IMR-90 (cell line): Measurements from ENCODE around the gene MBTD1. TPM values are rescaled to one million over a fixed set of nuclear protein-coding genes. Genes with fewer than 3 reads are reported as not detected.

Source experiments
- ATAC-seq: fragments of 200-7000 bp; cut with Tn5 transposase; 2 replicates; pipeline ENCODE4 v1.9.1; 2020; ENCODE audit warnings: low read depth, mild to moderate bottlenecking, moderate library complexity
- BruUV-seq: library from RNA; stranded (reverse); fragments of 400-500 nt; replicated peaks from 2 replicates; lab custom pipeline; 2021; lab: Mats Ljungman, UMichigan
- CTCF ChIA-PET: fragments of 300-600 bp; formaldehyde crosslinking; extraction: SDS; loops from one replicate; lab custom pipeline; 2021; ENCODE audit warnings: antibody characterized with exemption; lab: Yijun Ruan, JAX
- POLR2A ChIA-PET: fragments of 300-600 bp; sonication (Branson Sonifier 250); formaldehyde crosslinking; loops from one replicate; lab custom pipeline; 2022; ENCODE audit warnings: antibody characterized with exemption; ENCODE audit not compliant: unreplicated experiment; lab: Charles Lee
- DNase-seq: peaks from one replicate; pipeline ENCODE4 v3.0.0; 2013
- H2AFZ ChIP-seq: replicated peaks from 2 replicates; pipeline ENCODE3; 2013; ENCODE audit warnings: low read length, mild to moderate bottlenecking; ENCODE audit not compliant: poor library complexity
- H2AK5ac ChIP-seq: 2 replicates; pipeline ENCODE4 v1.6.1; 2013; ENCODE audit warnings: low read depth, low read length, inconsistent platforms
- H2AK9ac ChIP-seq: replicated peaks from 2 replicates; pipeline ENCODE3; 2013; ENCODE audit warnings: mild to moderate bottlenecking, low read depth, low read length, moderate library complexity; ENCODE audit not compliant: poor library complexity
- H2BK120ac ChIP-seq: 2 replicates; pipeline ENCODE4 v1.6.1; 2013; ENCODE audit warnings: low read depth, low read length, inconsistent platforms
- H2BK15ac ChIP-seq: 3 replicates; pipeline ENCODE4 v1.6.1; 2013; ENCODE audit warnings: low read depth, low read length, inconsistent platforms
- H2BK20ac ChIP-seq: 2 replicates; pipeline ENCODE4 v1.6.1; 2013; ENCODE audit warnings: low read depth, mild to moderate bottlenecking, inconsistent platforms, low read length, moderate library complexity
- H2BK5ac ChIP-seq: 2 replicates; pipeline ENCODE4 v1.6.1; 2013; ENCODE audit warnings: mild to moderate bottlenecking, low read depth, low read length, inconsistent platforms; ENCODE audit not compliant: poor library complexity, severe bottlenecking
- H3K14ac ChIP-seq: replicated peaks from 2 replicates; pipeline ENCODE4 v1.6.1; 2013; ENCODE audit warnings: low read depth, low read length, inconsistent platforms
- H3K18ac ChIP-seq: 2 replicates; pipeline ENCODE4 v1.6.1; 2013; ENCODE audit warnings: low read depth, low read length, control low read depth
- H3K23ac ChIP-seq: 2 replicates; pipeline ENCODE4 v1.6.1; 2013; ENCODE audit warnings: low read depth, low read length, inconsistent platforms
- H3K27ac ChIP-seq: 2 replicates; pipeline ENCODE4 v1.5.1; 2013; ENCODE audit warnings: mild to moderate bottlenecking, control low read depth, low read length; ENCODE audit not compliant: insufficient read depth
- H3K27me3 ChIP-seq: 2 replicates; pipeline ENCODE4 v1.6.1; 2013; ENCODE audit warnings: low read length; ENCODE audit not compliant: control insufficient read depth, insufficient read depth
- H3K36me3 ChIP-seq: 2 replicates; pipeline ENCODE4 v1.6.1; 2013; ENCODE audit warnings: low read length, mixed read lengths; ENCODE audit not compliant: control insufficient read depth, insufficient read depth
- H3K4ac ChIP-seq: 2 replicates; pipeline ENCODE4 v1.6.1; 2013; ENCODE audit warnings: low read depth, low read length, inconsistent platforms
- H3K4me1 ChIP-seq: 2 replicates; pipeline ENCODE4 v1.6.1; 2013; ENCODE audit warnings: low read length, mixed read lengths; ENCODE audit not compliant: control insufficient read depth, insufficient read depth
- H3K4me2 ChIP-seq: 2 replicates; pipeline ENCODE4 v1.6.1; 2013; ENCODE audit warnings: low read depth, mild to moderate bottlenecking, control low read depth, low read length, moderate library complexity
- H3K4me3 ChIP-seq: 2 replicates; pipeline ENCODE4 v1.5.1; 2013; ENCODE audit warnings: low read depth, mild to moderate bottlenecking, control low read depth, low read length, moderate library complexity; ENCODE audit not compliant: insufficient read depth
- H3K56ac ChIP-seq: 2 replicates; pipeline ENCODE4 v1.6.1; 2013; ENCODE audit warnings: low read length, inconsistent platforms; ENCODE audit not compliant: insufficient read depth; ENCODE audit errors: extremely low read depth
- H3K79me1 ChIP-seq, 2 experiments: 2 replicates each; pipeline ENCODE4 v1.6.1; 2013; ENCODE audit warnings: low read length in 2 of 2, inconsistent platforms in 1 of 2, low read depth in 1 of 2
- H3K9ac ChIP-seq: 2 replicates; pipeline ENCODE4 v1.6.1; 2013; ENCODE audit warnings: low read depth, low read length, control low read depth
- H3K9me1 ChIP-seq: 2 replicates; pipeline ENCODE4 v1.6.1; 2013; ENCODE audit warnings: low read length, inconsistent platforms; ENCODE audit not compliant: insufficient read depth
- H3K9me3 ChIP-seq: 2 replicates; pipeline ENCODE4 v1.6.1; 2013; ENCODE audit warnings: low read length; ENCODE audit not compliant: control insufficient read depth, insufficient read depth
- H4K20me1 ChIP-seq: 2 replicates; pipeline ENCODE4 v1.6.1; 2013; ENCODE audit warnings: low read length, inconsistent platforms; ENCODE audit not compliant: insufficient read depth
- H4K5ac ChIP-seq: 2 replicates; pipeline ENCODE4 v1.6.1; 2013; ENCODE audit warnings: mild to moderate bottlenecking, low read depth, low read length, control low read depth
- H4K8ac ChIP-seq, 2 experiments: 2 replicates each; pipeline ENCODE4 v1.6.1; 2013; ENCODE audit warnings: low read depth in 2 of 2, low read length in 2 of 2, control low read depth in 1 of 2, inconsistent platforms in 1 of 2
- H4K91ac ChIP-seq: 2 replicates; pipeline ENCODE4 v1.6.1; 2013; ENCODE audit warnings: low read depth, low read length, inconsistent platforms; ENCODE audit not compliant: insufficient read depth
- RAD21 ChIP-seq: IDR thresholded peaks from 2 replicates; pipeline ENCODE4 v1.6.1; 2012; ENCODE audit warnings: low read length, improper control_type of control experiment
- USF2 ChIP-seq: fragments of 150-350 bp; IDR thresholded peaks from 2 replicates; pipeline ENCODE4 v1.6.1; 2017; ENCODE audit warnings: mild to moderate bottlenecking, antibody characterized with exemption, low read length, low read depth
- WGBS, 2 experiments: methylation state at CpG; one replicate each; pipeline versions ENCODE4 v1.1.5 to v1.1.7; 2013; ENCODE audit warnings: missing lambda C conversion rate in 2 of 2; ENCODE audit not compliant: insufficient read length in 1 of 2; ENCODE audit errors: extremely low coverage in 2 of 2; 5-methylcytosine and 5-hydroxymethylcytosine counted together
- dilution Hi-C: fragments of 300-500 bp; cut with HindIII; formaldehyde crosslinking; loops from one replicate; pipeline ENCODE4 v1.14.3; 2018; ENCODE audit warnings: low sequenced_read_pairs; ENCODE audit not compliant: unreplicated experiment
- in situ Hi-C: fragments of 300-500 bp; cut with MboI; formaldehyde crosslinking; loops from 3 replicates; pipeline ENCODE4 v1.14.3; 2019; ENCODE audit warnings: low sequenced_read_pairs, inconsistent platforms, mixed read lengths
- intact Hi-C: fragments of 100-400 bp; cut with micrococcal nuclease; formaldehyde crosslinking; loops from 2 replicates; pipeline ENCODE4 v1.10.0; 2022
- polyA plus RNA-seq, 3 experiments: library from polyadenylated mRNA; depleted of rRNA; stranded (reverse); fragments of >200 nt; gene quantifications; 2 replicates each; pipeline ENCODE4 v1.2.3, GENCODE V29; 2012; ENCODE audit warnings: low replicate concordance in 1 of 3
- total RNA-seq: library from RNA; depleted of rRNA; stranded (reverse); fragments of >200 nt; gene quantifications from 2 replicates; pipeline ENCODE4 v1.2.3, GENCODE V29; 2012

Gene MBTD1
- total and polyA plus RNA-seq, 2 of the 4 experiments (the other 2 are of a cell fraction) = 3.2 to 5.6 TPM

- Histone ChIP-seq H4K8ac (peak overlapping the region in 1 of 2 experiments; percentile 57; a peak in 1 of 4 replicates), H3K36me3 (peaks cover 1% of the 10 kb centered on the region), H3K4me2 (peak overlapping the region; percentile 93), H3K4me3 (peak overlapping the region; percentile 88), H2BK120ac (no peak overlapping the region), H3K79me1 (peaks cover 25 to 54% of the 10 kb centered on the region in 2 experiments), H3K4ac (no peak overlapping the region), H3K9me3 (no peaks in the 10 kb centered on the region), H3K56ac (no peak overlapping the region), H4K20me1 (peaks cover 35% of the 10 kb centered on the region), H3K9me1 (peaks cover 2% of the 10 kb centered on the region), H4K5ac (no peak overlapping the region), H4K91ac (no peak overlapping the region), H2BK15ac (no peak overlapping the region), H2AK9ac (peak overlapping the region; percentile 97), H3K9ac (peak overlapping the region; percentile 61), H2AK5ac (0 out of 2 replicates have a peak overlapping the region, but pooled peaks have one; percentile 27), H2BK20ac (no peak overlapping the region), H3K23ac (peak overlapping the region; percentile 66), H3K4me1 (no peaks in the 10 kb centered on the region; the same call in 1 of the 2 replicates), H2BK5ac (no peak overlapping the region), H3K18ac (no peak overlapping the region), H3K14ac (peak overlapping the region; percentile 57; the same call in 1 of the 2 replicates), H3K27me3 (no peaks in the 10 kb centered on the region), H2AFZ (peak overlapping the region; percentile 99), H3K27ac (peak overlapping the region; percentile 34)
- BruUV-seq = no TSS peak
- dilution Hi-C loops = no loop called here
- peak; percentile 28; the same call in 1 of the 2 replicates for TF ChIP-seq USF2
- no peak for TF ChIP-seq RAD21
- POLR2A ChIA-PET = no interaction called here
- DNase-seq = no peak
- CTCF ChIA-PET = interaction anchor here (0.7 to 1.1 kb wide), 2 partner anchors 11 to 167 kb away, joined by 3 to 6 read pairs; no protein-coding TSS in a partner anchor
- in situ Hi-C loops = no loop called here
- no peak for ATAC-seq
- 6% methylated on average over 28 of the region's 42 CpGs; no CpG with 5 or more reads in 1 of the 2 experiments for WGBS, 2 experiments
- intact Hi-C loops = loop anchor here (2.0 kb wide), 1 partner anchor 94 kb away; the partner anchor contains the start of gene NME2
Observed at GRCh38 chr17:51261024-51261963, 1.4 kb upstream of the MBTD1 start.
